Measurements from ENCODE around the gene CTXN1.

Gene CTXN1

DNA sequence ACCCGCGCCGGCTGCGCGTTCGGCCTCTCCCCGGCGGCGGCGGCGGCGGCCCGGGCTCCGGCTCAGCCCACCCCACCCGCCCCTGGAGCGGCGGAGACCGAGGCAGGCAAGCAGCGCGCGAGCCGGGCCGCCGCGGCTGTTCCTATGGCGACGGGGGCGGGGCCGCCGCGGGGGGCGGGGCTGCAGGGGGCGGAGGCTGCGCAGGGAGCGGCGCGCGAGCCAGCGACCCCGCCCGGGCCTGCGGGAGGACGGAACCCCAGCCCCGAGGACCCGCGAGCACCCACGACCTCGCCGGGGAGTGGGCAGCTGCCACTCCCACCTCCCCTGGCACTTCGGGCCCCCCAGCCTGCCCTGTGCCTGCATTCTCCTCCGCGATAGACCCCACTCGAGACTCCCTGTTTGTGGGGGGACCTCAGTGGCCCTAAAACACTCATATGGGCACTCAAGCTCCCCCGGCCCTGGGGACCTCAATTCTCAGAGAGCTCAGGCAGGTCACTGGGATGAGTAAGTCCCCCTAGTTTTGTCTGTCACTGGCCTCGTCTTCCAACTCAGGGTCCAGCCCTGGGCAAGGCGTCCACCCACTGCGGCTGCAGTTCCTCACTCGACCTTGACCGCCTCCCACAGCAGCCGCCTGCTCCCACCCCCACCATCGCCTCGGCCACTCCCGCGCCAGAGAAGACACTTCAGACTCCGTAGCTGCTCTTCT, at the start of gene CTXN1:
Gene CTXN1 (minus strand): TSS at position 115 of the 706 bp plus-strand sequence. CDS start 597 bp downstream, outside the sequence.
- DNase-seq (ENCODE audit: extremely low spot score) = peak; percentile 89
- CTCF ChIA-PET = no interaction called here
- POLR2A ChIA-PET = interaction anchor here (0.9 to 1.0 kb wide), 2 partner anchors 11 to 18 kb away, joined by 3 read pairs; no protein-coding TSS in a partner anchor
- no peak for TF ChIP-seq ELF4 (IDR thresholded peaks at IDR 0.05)
- no peak for TF ChIP-seq HDGF (IDR thresholded peaks at IDR 0.05; ENCODE audit: borderline replicate concordance)
- no peak for TF ChIP-seq ARNT (IDR thresholded peaks at IDR 0.05)
- no peak for TF ChIP-seq SP1 (IDR thresholded peaks at IDR 0.05)
- no peak for TF ChIP-seq TARDBP (IDR thresholded peaks at IDR 0.05)
- TF ChIP-seq, protein P1, sequence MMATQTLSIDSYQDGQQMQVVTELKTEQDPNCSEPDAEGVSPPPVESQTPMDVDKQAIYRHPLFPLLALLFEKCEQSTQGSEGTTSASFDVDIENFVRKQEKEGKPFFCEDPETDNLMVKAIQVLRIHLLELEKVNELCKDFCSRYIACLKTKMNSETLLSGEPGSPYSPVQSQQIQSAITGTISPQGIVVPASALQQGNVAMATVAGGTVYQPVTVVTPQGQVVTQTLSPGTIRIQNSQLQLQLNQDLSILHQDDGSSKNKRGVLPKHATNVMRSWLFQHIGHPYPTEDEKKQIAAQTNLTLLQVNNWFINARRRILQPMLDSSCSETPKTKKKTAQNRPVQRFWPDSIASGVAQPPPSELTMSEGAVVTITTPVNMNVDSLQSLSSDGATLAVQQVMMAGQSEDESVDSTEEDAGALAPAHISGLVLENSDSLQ (IDR thresholded peaks at IDR 0.05) = no peak
- TF ChIP-seq LEF1 (IDR thresholded peaks at IDR 0.05; ENCODE audit: borderline replicate concordance) = no peak
- TF ChIP-seq FOXA1 (IDR thresholded peaks at IDR 0.05) = no peak
- TF ChIP-seq L3MBTL2 (conservative IDR thresholded peaks at IDR 0.05) = no peak

DNA sequence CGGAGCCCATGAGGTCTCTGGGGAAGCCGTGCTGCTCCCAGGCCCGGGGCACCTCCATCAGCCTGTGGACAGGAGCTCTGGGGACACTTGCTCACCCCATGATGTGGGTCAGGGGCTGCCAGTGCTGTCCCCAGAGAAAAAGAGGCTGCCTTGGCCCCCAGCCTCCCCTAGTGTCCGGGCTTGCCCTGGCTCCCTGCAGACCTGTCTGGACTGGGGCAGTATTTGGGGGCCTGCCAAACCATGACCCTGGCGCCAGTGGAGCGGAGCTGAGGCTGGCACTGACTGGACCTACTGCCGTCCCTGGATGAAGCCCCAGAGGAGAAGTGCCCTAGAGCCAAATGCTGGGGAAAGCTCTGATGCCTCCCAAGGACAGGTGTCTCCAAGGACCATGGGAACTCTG, 49.1 kb upstream of the CTXN1 start:
- CTCF ChIA-PET = interaction anchor here (1.4 kb wide), 1 partner anchor 28 kb away, joined by 3 read pairs; no protein-coding TSS in a partner anchor
- no peak for TF ChIP-seq LEF1 (IDR thresholded peaks at IDR 0.05; ENCODE audit: borderline replicate concordance)
- POLR2A ChIA-PET = interaction anchor here (1.1 to 1.6 kb wide), 2 partner anchors 31 kb away, joined by 3 to 10 read pairs; partner anchors contain the start of genes ELAVL1 and TIMM44
- no peak for DNase-seq (ENCODE audit: extremely low spot score)

DNA sequence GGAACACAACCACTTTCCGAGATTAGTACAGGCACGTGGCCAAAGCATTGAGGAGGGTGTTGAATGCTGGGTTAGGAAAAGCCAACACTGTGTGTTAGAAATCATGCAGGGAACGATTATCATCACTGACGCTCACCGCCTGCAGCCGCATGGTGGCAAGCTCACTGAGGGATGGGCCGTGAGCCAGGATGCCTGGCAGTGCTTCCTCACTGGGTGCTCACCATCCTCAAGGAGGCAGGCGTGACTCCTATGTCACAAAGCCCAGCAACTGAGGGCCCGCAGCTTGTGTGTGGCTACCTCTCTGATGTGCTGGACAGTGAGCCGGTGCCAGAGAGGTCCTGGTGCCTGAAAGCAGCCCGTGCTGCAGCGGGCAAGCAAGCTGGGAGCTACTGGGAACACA, 47.9 kb upstream of the CTXN1 start:
- CTCF ChIA-PET = no interaction called here
- TF ChIP-seq ZNF384 (IDR thresholded peaks at IDR 0.05) (no peak), HDGF (IDR thresholded peaks at IDR 0.05; ENCODE audit: borderline replicate concordance) (no peak), NFRKB (IDR thresholded peaks at IDR 0.05) (no peak), L3MBTL2 (conservative IDR thresholded peaks at IDR 0.05) (no peak), ARNT (IDR thresholded peaks at IDR 0.05) (no peak), CTBP1 (IDR thresholded peaks at IDR 0.05; ENCODE audit: borderline replicate concordance) (no peak), FOXA1 (IDR thresholded peaks at IDR 0.05) (no peak), ELF4 (IDR thresholded peaks at IDR 0.05) (no peak), SUZ12 (IDR thresholded peaks at IDR 0.05) (no peak), FOXM1 (IDR thresholded peaks at IDR 0.05; ENCODE audit: borderline replicate concordance) (no peak), SP1 (IDR thresholded peaks at IDR 0.05) (no peak), BHLHE40 (IDR thresholded peaks at IDR 0.05; ENCODE audit: borderline replicate concordance) (no peak), LEF1 (IDR thresholded peaks at IDR 0.05; ENCODE audit: borderline replicate concordance) (no peak), FOXK2 (IDR thresholded peaks at IDR 0.05) (no peak), TARDBP (IDR thresholded peaks at IDR 0.05) (no peak)
- TF ChIP-seq, protein P1 (IDR thresholded peaks at IDR 0.05) = no peak
- POLR2A ChIA-PET = interaction anchor here (1.6 kb wide), 1 partner anchor 30 kb away, joined by 10 read pairs; the partner anchor contains the start of gene TIMM44
- DNase-seq (ENCODE audit: extremely low spot score) = no peak

DNA sequence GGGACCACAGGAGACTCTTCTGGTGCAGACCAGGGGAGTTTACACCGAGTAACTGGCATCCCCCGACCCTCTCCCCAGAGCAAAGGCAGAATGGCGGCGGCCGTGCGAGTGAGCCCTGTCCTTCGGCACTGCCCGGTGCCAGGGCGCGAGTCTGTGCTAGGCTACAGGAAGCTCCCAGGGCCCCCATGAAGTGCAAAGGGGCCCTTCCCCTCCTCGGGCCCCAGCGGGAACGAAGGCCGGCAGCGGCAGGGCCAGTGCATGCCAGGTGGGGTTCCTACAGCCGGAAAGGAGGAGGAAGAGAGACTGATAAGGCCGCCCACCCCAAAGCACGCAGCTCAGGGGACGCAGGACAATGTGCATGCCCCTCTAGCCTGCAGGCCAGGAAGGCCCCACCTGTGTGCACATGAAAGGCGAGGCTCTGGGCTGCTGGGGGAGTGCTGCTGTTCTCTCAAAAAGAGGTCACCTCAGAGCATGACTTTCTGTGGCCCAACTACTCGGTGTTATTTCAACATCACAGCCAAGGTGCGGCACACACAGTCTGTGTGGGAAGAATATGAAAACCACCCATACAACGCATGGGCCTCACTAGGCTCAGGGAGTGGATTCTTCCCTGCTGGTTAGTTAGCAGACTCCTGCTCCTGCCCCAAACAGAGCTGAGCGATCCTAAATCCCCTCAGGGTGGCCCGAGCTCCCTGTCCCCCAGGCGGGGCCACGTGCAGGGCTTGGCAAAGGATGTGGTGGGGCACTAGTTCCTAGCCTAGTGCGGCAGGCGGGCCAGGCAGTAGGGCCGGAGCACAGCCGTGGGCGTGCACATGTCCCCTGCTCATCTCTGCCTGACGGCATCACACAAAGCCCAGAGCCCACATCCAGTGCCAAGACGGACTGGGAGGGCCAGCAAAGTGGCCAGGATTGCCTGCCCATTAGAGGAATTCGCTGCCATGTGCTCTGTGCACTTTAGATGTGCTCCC, 45.9 kb upstream of the CTXN1 start:
- CTCF ChIA-PET = interaction anchor here (1.1 kb wide), 1 partner anchor 11 kb away, joined by 3 read pairs; no protein-coding TSS in a partner anchor
- no peak for DNase-seq (ENCODE audit: extremely low spot score)
- POLR2A ChIA-PET = no interaction called here
- TF ChIP-seq, protein P1 (IDR thresholded peaks at IDR 0.05) = no peak
- no peak for TF ChIP-seq ZNF384 (IDR thresholded peaks at IDR 0.05)
- TF ChIP-seq ELF4 (IDR thresholded peaks at IDR 0.05) = no peak
- no peak for TF ChIP-seq HDGF (IDR thresholded peaks at IDR 0.05; ENCODE audit: borderline replicate concordance)
- TF ChIP-seq FOXM1 (IDR thresholded peaks at IDR 0.05; ENCODE audit: borderline replicate concordance) = no peak
- no peak for TF ChIP-seq TARDBP (IDR thresholded peaks at IDR 0.05)

DNA sequence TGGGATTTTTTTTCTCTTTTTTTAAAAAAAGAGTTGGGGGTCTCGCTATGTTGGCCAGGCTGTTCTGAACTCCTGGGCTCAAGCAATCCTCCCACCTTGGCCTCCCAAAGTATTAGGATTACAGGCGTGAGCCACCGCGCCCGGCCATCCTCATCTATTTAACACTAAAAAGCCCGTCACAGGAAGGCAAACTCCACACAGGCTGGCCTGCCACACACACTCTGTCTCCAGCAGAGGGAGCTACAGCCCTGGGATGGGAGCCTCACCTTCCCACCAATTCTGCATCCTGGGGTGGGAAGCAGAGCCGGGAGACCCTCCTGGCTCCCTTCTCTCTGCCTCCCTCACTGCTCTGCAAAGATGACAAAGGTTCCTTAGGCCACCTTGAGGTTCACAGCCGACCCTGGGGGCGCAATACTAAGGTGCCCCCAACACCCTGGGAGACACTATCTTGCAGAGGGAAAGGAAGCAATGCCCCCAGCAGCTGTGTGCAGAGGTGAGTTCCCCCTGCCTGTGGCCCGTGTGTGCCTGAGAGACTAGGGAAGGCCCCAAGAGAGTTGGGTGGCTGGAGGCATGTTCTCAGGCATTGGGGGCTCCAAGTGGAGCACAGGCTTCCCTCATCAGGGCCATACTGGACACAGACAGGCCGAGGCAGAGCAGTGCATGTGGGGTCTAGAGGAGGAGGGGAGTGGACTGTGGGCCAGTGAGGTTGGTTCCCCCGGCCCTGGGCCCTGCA, 44.9 kb upstream of the CTXN1 start:
- ChIA-PET CTCF (interaction anchor here (0.6 to 1.3 kb wide), 7 partner anchors 10 to 333 kb away, joined by 3 to 7 read pairs (median 3); partner anchors contain the start of gene TIMM44), POLR2A (interaction anchor here (1.0 kb wide), 1 partner anchor 35 kb away, joined by 7 read pairs; the partner anchor contains the start of gene ELAVL1)
- TF ChIP-seq ARNT (IDR thresholded peaks at IDR 0.05) = no peak
- TF ChIP-seq HDGF (IDR thresholded peaks at IDR 0.05; ENCODE audit: borderline replicate concordance) = peak; percentile 44; the same call in 1 of the 2 replicates
- peak; percentile 77 for DNase-seq (ENCODE audit: extremely low spot score)

DNA sequence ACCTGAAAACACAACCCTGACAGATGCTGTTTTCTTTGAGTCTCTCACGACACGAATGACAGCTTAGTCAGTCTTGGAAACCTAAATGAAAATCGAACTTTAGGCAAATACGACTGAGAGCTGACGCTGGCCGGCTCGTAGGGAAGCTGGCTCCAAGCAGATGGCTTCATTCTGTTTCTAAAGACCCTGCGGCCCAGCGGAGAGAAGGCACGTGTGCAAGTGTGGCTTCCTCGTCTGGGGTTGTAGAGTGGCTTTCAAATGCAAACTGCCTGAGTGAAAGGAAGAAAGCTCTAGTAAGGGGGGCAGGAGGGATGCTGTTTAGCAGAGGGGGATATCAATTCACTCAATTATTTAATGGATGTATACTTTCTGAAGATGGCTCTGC, 43.6 kb upstream of the CTXN1 start:
- no peak for DNase-seq (ENCODE audit: extremely low spot score)
- CTCF ChIA-PET = no interaction called here
- POLR2A ChIA-PET = no interaction called here
- TF ChIP-seq, protein P1 (IDR thresholded peaks at IDR 0.05) = no peak
- TF ChIP-seq ARNT (IDR thresholded peaks at IDR 0.05) = no peak
- no peak for TF ChIP-seq NFRKB (IDR thresholded peaks at IDR 0.05)
